CD14-positive monocyte (primary cell): ENCODE data around the gene GSC. TPM values are rescaled to one million over a fixed set of nuclear protein-coding genes. Genes with fewer than 3 reads are reported as not detected.

Experiments used
- DNase-seq, 3 donors: peaks; one replicate each; pipeline ENCODE4 v3.0.0-alpha.2; 2011 to 2022
- H2AFZ ChIP-seq: 2 replicates; pipeline ENCODE4 v1.6.0; 2012; ENCODE audit warnings: mild to moderate bottlenecking, low read depth, low read length, inconsistent platforms; ENCODE audit not compliant: insufficient read depth, poor library complexity, severe bottlenecking
- H3K27ac ChIP-seq, 2 donors: 1 replicate in 1 of 2; 2 replicates in 1 of 2; pipeline ENCODE4 v1.5.1; 2012 to 2013; ENCODE audit warnings: low read length in 2 of 2, control low read depth in 1 of 2, inconsistent platforms in 1 of 2, low read depth in 1 of 2, mild to moderate bottlenecking in 1 of 2
- H3K27me3 ChIP-seq, 2 donors: one replicate each; pipeline versions ENCODE4 v1.6.0 to v1.6.1; 2011 to 2013; ENCODE audit warnings: low read length in 2 of 2; ENCODE audit not compliant: control insufficient read depth in 2 of 2, insufficient read depth in 2 of 2
- H3K36me3 ChIP-seq, 2 donors: replicated peaks in 1 of 2; 1 replicate in 1 of 2; 2 replicates in 1 of 2; pipeline versions ENCODE4 v1.5.1 to v1.6.1; 2012 to 2013; ENCODE audit warnings: low read length in 2 of 2, control low read depth in 1 of 2, inconsistent platforms in 1 of 2, mild to moderate bottlenecking in 1 of 2; ENCODE audit not compliant: insufficient read depth in 2 of 2, control insufficient read depth in 1 of 2
- H3K4me1 ChIP-seq, 2 donors: 1 replicate in 1 of 2; 2 replicates in 1 of 2; pipeline versions ENCODE4 v1.5.1 to v1.6.1; 2012 to 2013; ENCODE audit warnings: low read length in 2 of 2, control low read depth in 1 of 2, inconsistent platforms in 1 of 2, mild to moderate bottlenecking in 1 of 2, moderate library complexity in 1 of 2; ENCODE audit not compliant: insufficient read depth in 2 of 2, control insufficient read depth in 1 of 2
- H3K4me2 ChIP-seq: replicated peaks from 2 replicates; pipeline ENCODE3; 2012; ENCODE audit warnings: low read length, moderate library complexity, mild to moderate bottlenecking; ENCODE audit not compliant: poor library complexity, severe bottlenecking; ENCODE audit errors: extremely low read depth
- H3K4me3 ChIP-seq, 3 experiments: fragments of 200-600 bp in 1 of 3; sonication (generic) in 1 of 3; replicated peaks in 1 of 3; 1 replicate in 2 of 3; 2 replicates in 1 of 3; pipeline ENCODE4 v1.5.1; 2011 to 2013; ENCODE audit warnings: low read length in 3 of 3, mild to moderate bottlenecking in 3 of 3, control low read depth in 2 of 3, low read depth in 2 of 3, inconsistent platforms in 1 of 3, moderate library complexity in 1 of 3
- H3K79me2 ChIP-seq: 2 replicates; pipeline ENCODE4 v1.6.0; 2012; ENCODE audit warnings: mild to moderate bottlenecking, control low read depth, inconsistent platforms, low read length, moderate library complexity; ENCODE audit not compliant: insufficient read depth
- H3K9ac ChIP-seq: 2 replicates; pipeline ENCODE4 v1.6.0; 2017; ENCODE audit warnings: low read length, mild to moderate bottlenecking; ENCODE audit not compliant: insufficient read depth, poor library complexity, severe bottlenecking
- H3K9me3 ChIP-seq, 2 donors: replicated peaks in 1 of 2; 1 replicate in 1 of 2; 2 replicates in 1 of 2; pipeline versions ENCODE4 v1.5.1 to v1.6.1; 2012 to 2013; ENCODE audit warnings: low read length in 2 of 2, control low read depth in 1 of 2; ENCODE audit not compliant: control insufficient read depth in 1 of 2, insufficient read depth in 1 of 2
- H4K20me1 ChIP-seq: 2 replicates; pipeline ENCODE4 v1.6.0; 2012; ENCODE audit warnings: mild to moderate bottlenecking, low read length, control low read depth, moderate library complexity; ENCODE audit not compliant: insufficient read depth
- H3K27ac Mint-ChIP-seq, 7 donors: one replicate each; pipeline ENCODE4 v1.8.0; 2020; ENCODE audit warnings: mild to moderate bottlenecking in 7 of 7, mixed read lengths in 7 of 7, moderate library complexity in 6 of 7, inconsistent platforms in 2 of 7
- H3K27me3 Mint-ChIP-seq, 3 donors: one replicate each; pipeline ENCODE4 v1.8.0; 2021 to 2022; ENCODE audit warnings: low read depth in 3 of 3, mild to moderate bottlenecking in 3 of 3, mixed read lengths in 3 of 3, moderate library complexity in 3 of 3, inconsistent platforms in 1 of 3
- H3K36me3 Mint-ChIP-seq, 2 donors: one replicate each; pipeline ENCODE4 v1.8.0; 2020; ENCODE audit warnings: mixed read lengths in 2 of 2, inconsistent platforms in 1 of 2, mild to moderate bottlenecking in 1 of 2
- H3K4me1 Mint-ChIP-seq: one replicate; pipeline ENCODE4 v1.8.0; 2020; ENCODE audit warnings: mild to moderate bottlenecking, mixed read lengths
- H3K4me3 Mint-ChIP-seq, 2 donors: one replicate each; pipeline ENCODE4 v1.8.0; 2020; ENCODE audit warnings: mild to moderate bottlenecking in 2 of 2, mixed read lengths in 2 of 2, moderate library complexity in 1 of 2
- H3K9me3 Mint-ChIP-seq, 7 donors: one replicate each; pipeline ENCODE4 v1.8.0; 2020 to 2022; ENCODE audit warnings: mixed read lengths in 7 of 7, mild to moderate bottlenecking in 6 of 7, moderate library complexity in 6 of 7, inconsistent platforms in 2 of 7
- CTCF ChIP-seq: fragments of 200-600 bp; IDR thresholded peaks from one replicate; pipeline ENCODE4 v1.8.0; 2022; ENCODE audit warnings: antibody characterized with exemption, mild to moderate bottlenecking
- WGBS: methylation state at CpG from one replicate; pipeline ENCODE4 v1.1.5; 2013; ENCODE audit warnings: missing lambda C conversion rate; ENCODE audit not compliant: insufficient coverage; 5-methylcytosine and 5-hydroxymethylcytosine counted together
- intact Hi-C, 2 donors: fragments of 100-400 bp; cut with micrococcal nuclease; formaldehyde crosslinking; loops; one replicate each; pipeline versions ENCODE4 v1.15.0 to v1.15.1; 2023
- polyA plus RNA-seq, 3 donors: library from polyadenylated mRNA; depleted of rRNA in 1 of 3; unstranded in 2 of 3; stranded (reverse) in 1 of 3; fragments of 300-500 nt in 2 of 3; fragments of >200 nt in 1 of 3; fragmentation: Illumina TruSeq in 2 of 3; gene quantifications; 1 replicate in 2 of 3; 2 replicates in 1 of 3; pipeline ENCODE4 v1.2.3, GENCODE V29; 2012 to 2021

Gene GSC
- polyA plus RNA-seq, 3 donors = not detected

- Histone ChIP-seq H3K4me3 (no peak overlapping the region), H3K79me2 (no peaks in the 10 kb centered on the region), H3K9ac (no peak overlapping the region), H3K27ac (no peak overlapping the region), H2AFZ (no peak overlapping the region), H3K27me3 (no peaks in the 10 kb centered on the region), H4K20me1 (no peaks in the 10 kb centered on the region), H3K36me3 (no peaks in the 10 kb centered on the region), H3K4me2 (no peak overlapping the region), H3K4me1 (no peaks in the 10 kb centered on the region), H3K9me3 (no peaks in the 10 kb centered on the region)
- H3K4me3 Mint-ChIP-seq = no peak overlapping the region
- peaks cover 2 to 12% (median 7%) of the 10 kb centered on the region in 3 donors for H3K27me3 Mint-ChIP-seq
- H3K4me1 Mint-ChIP-seq = no peaks in the 10 kb centered on the region
- DNase-seq = no peak
- intact Hi-C loops = no loop called here
- no peaks in the 10 kb centered on the region for H3K36me3 Mint-ChIP-seq
- WGBS = 79% methylated on average over 3 of the region's 3 CpGs
- H3K9me3 Mint-ChIP-seq = no peaks in the 10 kb centered on the region
- TF ChIP-seq CTCF = no peak
- no peak overlapping the region for H3K27ac Mint-ChIP-seq
Observed at GRCh38 chr14:94795372-94795771, 25.5 kb upstream of the GSC start.

GRCh38 chr14:94793901-94794300, 24.0 kb upstream of the GSC start:
- Histone ChIP-seq H4K20me1 (no peaks in the 10 kb centered on the region), H3K4me3 (no peak overlapping the region), H3K4me2 (no peak overlapping the region), H3K27me3 (no peaks in the 10 kb centered on the region), H3K36me3 (no peaks in the 10 kb centered on the region), H3K27ac (no peak overlapping the region), H2AFZ (no peak overlapping the region), H3K9me3 (no peaks in the 10 kb centered on the region), H3K4me1 (no peaks in the 10 kb centered on the region), H3K79me2 (no peaks in the 10 kb centered on the region), H3K9ac (no peak overlapping the region)
- WGBS = no CpG with 5 or more reads among the region's 7 CpGs
- H3K4me3 Mint-ChIP-seq = no peak overlapping the region
- no peak for TF ChIP-seq CTCF
- H3K27ac Mint-ChIP-seq = no peak overlapping the region
- no peaks in the 10 kb centered on the region for H3K36me3 Mint-ChIP-seq
- DNase-seq = no peak
- intact Hi-C loops = no loop called here
- H3K9me3 Mint-ChIP-seq = no peaks in the 10 kb centered on the region
- no peaks in the 10 kb centered on the region for H3K4me1 Mint-ChIP-seq
- H3K27me3 Mint-ChIP-seq = peaks cover 5 to 11% (median 7%) of the 10 kb centered on the region in 3 donors
